HL-60 (cell line): ENCODE results near the gene SEPTIN10.
A peak's percentile ranks its signal among the peaks of the same experiment; 100 is the strongest.

Experiments used
- DNase-seq, 2 experiments: peaks; one replicate each; pipeline ENCODE4 v3.0.0-alpha.2; 2010 to 2020; ENCODE audit warnings: low read depth in 1 of 2, low spot score in 1 of 2
- H3K27ac ChIP-seq: fragments of 250-450 bp; sonication (Bioruptor Pico); replicated peaks from 2 replicates; pipeline ENCODE4 v1.5.1; 2020; ENCODE audit warnings: mild to moderate bottlenecking, moderate library complexity
- H3K27me3 ChIP-seq: fragments of 250-450 bp; sonication (Bioruptor Pico); 2 replicates; pipeline ENCODE4 v1.5.1; 2021; ENCODE audit warnings: mild to moderate bottlenecking, moderate library complexity; ENCODE audit not compliant: insufficient read depth, poor library complexity, severe bottlenecking
- H3K4me3 ChIP-seq: replicated peaks from 2 replicates; pipeline ENCODE4 v1.5.1; 2011; ENCODE audit warnings: mild to moderate bottlenecking, control low read depth, low read length; ENCODE audit not compliant: insufficient read depth
- GABPA ChIP-seq: IDR thresholded peaks from 2 replicates; pipeline ENCODE4 v1.6.1; 2012; ENCODE audit warnings: low read depth
- POLR2AphosphoS5 ChIP-seq: IDR thresholded peaks from 2 replicates; pipeline ENCODE4 v1.6.1; 2012; ENCODE audit warnings: low read depth
- SPI1 ChIP-seq: IDR thresholded peaks from 2 replicates; pipeline ENCODE4 v1.6.1; 2012; ENCODE audit warnings: low read depth, mild to moderate bottlenecking, borderline replicate concordance
- TF ChIP-seq, protein P1 (sequence below): IDR thresholded peaks from 2 replicates; pipeline ENCODE4 v1.6.1; 2012; ENCODE audit warnings: low read depth; ENCODE audit not compliant: insufficient replicate concordance
- TF ChIP-seq, protein P2 (sequence below): IDR thresholded peaks from one replicate; pipeline ENCODE4 v1.5.1; 2011; ENCODE audit warnings: low read length, control low read depth, inconsistent platforms; ENCODE audit not compliant: insufficient read depth

The SEPTIN10 gene

DNA sequence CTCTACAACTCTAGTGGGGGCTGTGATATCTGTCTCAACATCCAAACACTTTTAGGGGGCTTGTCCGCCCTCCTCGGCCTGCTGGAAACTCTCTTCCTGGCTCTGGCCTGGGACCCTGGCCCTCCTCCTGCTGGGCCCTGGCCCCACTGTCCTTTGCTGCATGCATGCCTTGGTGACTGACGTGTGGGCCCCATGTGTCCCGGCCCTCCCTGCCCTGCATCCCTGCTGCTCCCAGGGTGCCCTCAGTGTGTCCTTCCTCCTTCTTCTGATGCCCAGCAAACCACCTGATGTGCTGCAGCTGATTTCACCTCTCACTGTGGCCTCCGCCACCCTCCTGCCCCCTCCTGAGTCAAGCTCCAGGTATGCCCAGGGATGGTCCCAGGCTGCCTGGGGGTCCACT is 101.7 kb downstream of the SEPTIN10 start:
- Histone ChIP-seq H3K27me3 (no peaks in the 10 kb centered on the region), H3K4me3 (no peak overlapping the region), H3K27ac (no peak overlapping the region)
- TF ChIP-seq, protein P1, sequence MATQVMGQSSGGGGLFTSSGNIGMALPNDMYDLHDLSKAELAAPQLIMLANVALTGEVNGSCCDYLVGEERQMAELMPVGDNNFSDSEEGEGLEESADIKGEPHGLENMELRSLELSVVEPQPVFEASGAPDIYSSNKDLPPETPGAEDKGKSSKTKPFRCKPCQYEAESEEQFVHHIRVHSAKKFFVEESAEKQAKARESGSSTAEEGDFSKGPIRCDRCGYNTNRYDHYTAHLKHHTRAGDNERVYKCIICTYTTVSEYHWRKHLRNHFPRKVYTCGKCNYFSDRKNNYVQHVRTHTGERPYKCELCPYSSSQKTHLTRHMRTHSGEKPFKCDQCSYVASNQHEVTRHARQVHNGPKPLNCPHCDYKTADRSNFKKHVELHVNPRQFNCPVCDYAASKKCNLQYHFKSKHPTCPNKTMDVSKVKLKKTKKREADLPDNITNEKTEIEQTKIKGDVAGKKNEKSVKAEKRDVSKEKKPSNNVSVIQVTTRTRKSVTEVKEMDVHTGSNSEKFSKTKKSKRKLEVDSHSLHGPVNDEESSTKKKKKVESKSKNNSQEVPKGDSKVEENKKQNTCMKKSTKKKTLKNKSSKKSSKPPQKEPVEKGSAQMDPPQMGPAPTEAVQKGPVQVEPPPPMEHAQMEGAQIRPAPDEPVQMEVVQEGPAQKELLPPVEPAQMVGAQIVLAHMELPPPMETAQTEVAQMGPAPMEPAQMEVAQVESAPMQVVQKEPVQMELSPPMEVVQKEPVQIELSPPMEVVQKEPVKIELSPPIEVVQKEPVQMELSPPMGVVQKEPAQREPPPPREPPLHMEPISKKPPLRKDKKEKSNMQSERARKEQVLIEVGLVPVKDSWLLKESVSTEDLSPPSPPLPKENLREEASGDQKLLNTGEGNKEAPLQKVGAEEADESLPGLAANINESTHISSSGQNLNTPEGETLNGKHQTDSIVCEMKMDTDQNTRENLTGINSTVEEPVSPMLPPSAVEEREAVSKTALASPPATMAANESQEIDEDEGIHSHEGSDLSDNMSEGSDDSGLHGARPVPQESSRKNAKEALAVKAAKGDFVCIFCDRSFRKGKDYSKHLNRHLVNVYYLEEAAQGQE, result no peak
- TF ChIP-seq SPI1 (no peak), POLR2AphosphoS5 (no peak), GABPA (no peak)
- TF ChIP-seq, protein P2, sequence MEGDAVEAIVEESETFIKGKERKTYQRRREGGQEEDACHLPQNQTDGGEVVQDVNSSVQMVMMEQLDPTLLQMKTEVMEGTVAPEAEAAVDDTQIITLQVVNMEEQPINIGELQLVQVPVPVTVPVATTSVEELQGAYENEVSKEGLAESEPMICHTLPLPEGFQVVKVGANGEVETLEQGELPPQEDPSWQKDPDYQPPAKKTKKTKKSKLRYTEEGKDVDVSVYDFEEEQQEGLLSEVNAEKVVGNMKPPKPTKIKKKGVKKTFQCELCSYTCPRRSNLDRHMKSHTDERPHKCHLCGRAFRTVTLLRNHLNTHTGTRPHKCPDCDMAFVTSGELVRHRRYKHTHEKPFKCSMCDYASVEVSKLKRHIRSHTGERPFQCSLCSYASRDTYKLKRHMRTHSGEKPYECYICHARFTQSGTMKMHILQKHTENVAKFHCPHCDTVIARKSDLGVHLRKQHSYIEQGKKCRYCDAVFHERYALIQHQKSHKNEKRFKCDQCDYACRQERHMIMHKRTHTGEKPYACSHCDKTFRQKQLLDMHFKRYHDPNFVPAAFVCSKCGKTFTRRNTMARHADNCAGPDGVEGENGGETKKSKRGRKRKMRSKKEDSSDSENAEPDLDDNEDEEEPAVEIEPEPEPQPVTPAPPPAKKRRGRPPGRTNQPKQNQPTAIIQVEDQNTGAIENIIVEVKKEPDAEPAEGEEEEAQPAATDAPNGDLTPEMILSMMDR, result no peak
- DNase-seq, result no peak

DNA sequence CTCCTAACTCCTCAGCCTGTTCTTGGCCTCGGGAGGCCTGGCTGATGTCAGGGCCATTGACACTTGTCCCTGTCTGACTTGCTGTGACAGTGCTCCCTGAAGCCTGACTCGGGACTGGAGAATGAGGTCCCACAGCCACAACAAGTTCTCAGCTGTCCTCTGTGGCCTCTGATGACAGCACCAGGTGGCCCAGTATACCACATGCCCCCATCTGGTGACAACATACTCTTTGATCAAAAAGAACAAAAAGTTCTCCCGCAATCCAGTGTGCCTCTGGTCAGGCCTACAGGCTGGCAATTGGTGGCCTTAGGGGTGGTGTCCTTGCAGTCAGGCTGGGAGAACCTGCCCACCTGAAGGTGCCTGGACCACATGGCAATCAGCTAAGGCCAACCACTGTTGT is 102.6 kb downstream of the SEPTIN10 start:
- TF ChIP-seq, protein P1, result no peak
- TF ChIP-seq SPI1, result no peak
- TF ChIP-seq POLR2AphosphoS5, result no peak
- TF ChIP-seq, protein P2, result no peak
- TF ChIP-seq GABPA, result no peak
- no peak overlapping the region for H3K27ac ChIP-seq
- no peaks in the 10 kb centered on the region for H3K27me3 ChIP-seq
- H3K4me3 ChIP-seq, result no peak overlapping the region
- no peak for DNase-seq

DNA sequence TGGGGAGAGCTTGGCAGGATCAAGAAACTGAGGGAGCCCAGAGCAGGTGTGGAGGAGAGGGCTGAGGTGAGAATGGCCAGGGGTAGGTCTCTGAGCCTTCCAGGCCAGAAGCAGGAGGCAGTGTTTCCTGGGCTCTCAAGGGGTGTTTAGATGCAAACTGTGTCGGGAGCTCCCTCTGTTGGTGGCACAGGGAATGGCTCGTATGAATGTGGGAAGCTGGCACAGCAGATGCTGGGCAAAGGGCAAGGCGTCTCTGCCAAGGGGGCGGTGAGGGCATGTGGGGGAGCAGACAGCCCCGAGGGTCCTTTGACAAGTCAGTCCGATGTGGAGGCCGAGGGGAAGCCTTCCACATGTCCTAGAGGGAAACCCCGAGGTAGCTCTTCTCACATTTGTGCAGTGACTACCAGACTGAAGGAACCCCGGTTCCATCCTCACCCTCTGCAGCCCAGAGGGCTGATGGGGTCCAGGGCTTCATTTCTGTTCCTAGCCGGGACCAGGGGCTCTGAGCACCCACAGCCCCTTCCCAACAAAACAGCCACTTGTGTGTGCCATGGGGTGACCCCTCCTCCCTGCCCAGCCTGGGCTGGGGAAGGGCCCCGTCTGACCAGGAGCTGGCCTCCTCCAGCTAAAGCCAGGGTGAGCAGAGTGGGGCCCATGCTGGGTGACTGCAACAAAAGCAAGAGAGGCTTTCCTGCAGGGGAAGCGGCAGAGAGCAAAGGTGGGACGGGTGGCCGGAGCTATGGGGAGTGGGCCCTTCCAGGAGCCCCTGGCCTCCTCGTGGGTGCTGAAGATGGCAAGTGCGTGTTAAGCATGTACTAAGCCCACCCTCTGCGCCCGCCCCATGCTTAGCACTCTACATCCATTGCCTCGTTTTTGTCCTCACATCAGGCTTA is 103.4 kb downstream of the SEPTIN10 start:
- Histone ChIP-seq H3K27me3 (no peaks in the 10 kb centered on the region), H3K27ac (no peak overlapping the region), H3K4me3 (no peak overlapping the region)
- peak; percentile 30 to 82 for DNase-seq
- TF ChIP-seq POLR2AphosphoS5, result no peak
- TF ChIP-seq, protein P2, result peak; percentile 94

DNA sequence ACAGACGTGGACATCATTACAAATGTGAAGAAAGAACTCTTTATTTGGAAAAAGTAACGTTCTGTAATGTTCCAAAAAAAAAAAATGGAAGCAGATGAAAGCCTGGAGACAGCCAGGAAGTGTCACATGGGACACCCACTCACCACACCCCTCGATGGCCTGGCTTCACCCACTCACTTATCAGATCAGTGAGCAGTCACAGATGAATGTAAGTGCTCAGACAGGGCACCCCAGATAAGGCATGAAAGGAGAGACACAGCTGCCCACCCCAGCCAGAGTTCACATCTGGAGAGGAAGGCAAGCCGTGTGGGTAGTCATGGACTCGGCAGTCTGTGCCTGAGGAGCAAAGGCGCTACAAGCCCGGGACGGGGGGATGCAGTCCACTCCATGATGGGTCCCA is 105.2 kb downstream of the SEPTIN10 start:
- no peak for DNase-seq
- H3K27ac ChIP-seq, result no peak overlapping the region
- TF ChIP-seq SPI1 (no peak), POLR2AphosphoS5 (no peak), GABPA (no peak)
- TF ChIP-seq, protein P1, result no peak
- TF ChIP-seq, protein P2, result no peak
- H3K4me3 ChIP-seq, result no peak overlapping the region
- H3K27me3 ChIP-seq, result no peaks in the 10 kb centered on the region
